GM18498 (cell line): ENCODE results near the gene PDIA4.
"Not testable (repeated sequence)": the region's sequence is repeated elsewhere in the genome, so short reads cannot be mapped to it uniquely, and the experiment has no call there.

Source experiments
- ATAC-seq: cut with Tn5 transposase; IDR thresholded peaks from one replicate; pipeline ENCODE4 v1.9.1; 2021; ENCODE audit warnings: mild to moderate bottlenecking, moderate library complexity; ENCODE audit not compliant: unreplicated experiment

Gene PDIA4, protein sequence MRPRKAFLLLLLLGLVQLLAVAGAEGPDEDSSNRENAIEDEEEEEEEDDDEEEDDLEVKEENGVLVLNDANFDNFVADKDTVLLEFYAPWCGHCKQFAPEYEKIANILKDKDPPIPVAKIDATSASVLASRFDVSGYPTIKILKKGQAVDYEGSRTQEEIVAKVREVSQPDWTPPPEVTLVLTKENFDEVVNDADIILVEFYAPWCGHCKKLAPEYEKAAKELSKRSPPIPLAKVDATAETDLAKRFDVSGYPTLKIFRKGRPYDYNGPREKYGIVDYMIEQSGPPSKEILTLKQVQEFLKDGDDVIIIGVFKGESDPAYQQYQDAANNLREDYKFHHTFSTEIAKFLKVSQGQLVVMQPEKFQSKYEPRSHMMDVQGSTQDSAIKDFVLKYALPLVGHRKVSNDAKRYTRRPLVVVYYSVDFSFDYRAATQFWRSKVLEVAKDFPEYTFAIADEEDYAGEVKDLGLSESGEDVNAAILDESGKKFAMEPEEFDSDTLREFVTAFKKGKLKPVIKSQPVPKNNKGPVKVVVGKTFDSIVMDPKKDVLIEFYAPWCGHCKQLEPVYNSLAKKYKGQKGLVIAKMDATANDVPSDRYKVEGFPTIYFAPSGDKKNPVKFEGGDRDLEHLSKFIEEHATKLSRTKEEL

GRCh38 chr7:149028346-149029109, at the start of gene PDIA4:
PDIA4 (minus strand) TSS chr7:149028505; CDS start chr7:149028408, 97 bp downstream.
- peak; percentile 91 for ATAC-seq

DNA sequence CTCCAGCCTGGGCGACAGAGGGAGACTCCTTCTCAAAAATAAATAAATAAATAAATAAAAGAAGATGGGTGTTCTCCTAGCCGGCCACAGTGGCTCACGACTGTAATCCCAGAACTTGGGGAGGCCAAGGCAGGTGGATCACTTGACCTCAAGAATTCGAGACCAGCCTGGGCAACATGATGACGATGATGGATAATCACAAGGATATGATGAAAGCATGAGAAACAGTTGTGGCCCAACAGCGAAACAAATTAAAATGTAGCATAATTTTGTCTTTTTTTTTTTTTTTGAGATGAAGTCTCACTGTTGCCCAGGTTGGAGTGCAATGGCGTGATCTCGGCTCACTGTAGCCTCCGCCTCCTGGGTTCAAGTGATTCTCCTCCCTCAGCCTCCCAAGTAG, 49.3 kb upstream of the PDIA4 start:
- ATAC-seq: no peak

GRCh38 chr7:149075286-149075685, 47.0 kb upstream of the PDIA4 start:
- ATAC-seq: no peak

DNA sequence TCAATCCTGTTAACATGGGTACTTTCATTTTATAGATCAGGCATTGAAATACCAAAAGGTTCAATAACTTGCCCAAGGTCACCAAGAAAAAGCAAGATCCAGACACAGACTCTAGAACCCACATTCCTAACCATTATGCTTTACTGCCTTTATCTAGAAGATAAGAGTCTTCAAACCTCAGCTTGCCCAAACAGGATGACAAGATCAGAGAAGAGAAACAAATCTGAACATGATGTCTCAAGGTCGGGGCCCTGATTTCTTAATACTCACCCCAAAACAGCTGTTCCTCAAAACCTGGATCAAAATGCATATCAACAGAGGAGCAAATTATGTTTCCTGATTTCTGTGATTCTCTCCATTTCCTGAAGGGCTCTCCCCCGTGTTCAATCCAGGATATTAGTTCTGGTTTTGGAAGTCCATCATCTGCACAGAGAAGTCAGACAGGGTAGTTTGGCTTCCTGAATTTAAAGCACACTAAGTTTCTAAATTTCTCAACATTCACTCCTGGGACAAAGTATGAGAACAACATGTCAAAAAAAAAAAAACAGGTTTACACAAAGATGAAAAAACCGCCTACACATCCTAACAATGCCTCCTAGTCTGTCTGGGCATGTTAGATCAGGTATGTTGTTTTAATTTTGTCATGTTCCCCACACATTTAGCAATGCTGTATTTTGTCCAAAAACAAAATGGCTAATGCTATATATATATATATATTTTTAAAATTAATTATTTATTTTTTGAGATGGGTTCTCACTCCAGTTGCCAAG, 46.0 kb upstream of the PDIA4 start:
- no peak for ATAC-seq

- ATAC-seq: no peak
Measured at GRCh38 chr7:149072438-149072775, 44.1 kb upstream of the PDIA4 start.

DNA sequence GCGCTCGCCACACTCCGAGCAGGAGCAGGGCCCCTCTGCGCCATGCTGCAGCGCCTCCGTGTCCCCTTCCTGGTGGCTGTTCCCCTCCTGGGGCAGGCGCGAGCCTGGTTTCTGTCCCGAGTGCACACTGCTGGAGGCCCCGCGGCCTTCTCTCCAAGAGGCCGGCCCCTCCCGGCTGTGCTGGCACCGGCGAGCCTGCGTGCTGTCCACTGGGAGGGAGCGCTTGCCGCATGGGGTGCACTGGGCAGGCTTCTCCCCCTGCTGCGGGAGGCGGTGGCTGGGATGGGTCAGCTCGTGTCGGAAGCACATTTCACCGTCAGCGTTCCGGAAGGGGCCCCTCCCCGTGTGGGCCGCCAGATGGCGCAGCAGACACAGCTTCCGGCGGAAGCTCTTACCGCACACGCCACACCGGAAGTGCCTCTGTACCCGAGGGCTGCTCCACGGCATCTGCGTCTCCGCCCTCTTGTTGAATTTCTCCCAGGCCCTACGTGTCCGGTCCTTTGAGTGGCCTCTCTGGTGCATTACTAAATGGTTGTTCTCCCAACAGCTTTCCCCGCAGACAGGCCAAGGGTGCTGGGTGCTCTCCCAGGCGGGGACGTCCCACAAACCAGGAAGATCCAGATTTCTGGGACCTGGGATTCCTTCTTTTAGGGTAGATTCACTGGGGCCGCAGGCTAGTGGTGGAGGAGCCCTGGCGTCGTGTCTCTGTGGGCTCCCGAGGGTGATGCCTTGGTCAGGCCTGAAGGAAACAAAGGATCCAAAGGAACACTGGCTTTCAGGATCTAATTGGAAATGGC, 43.5 kb upstream of the PDIA4 start:
- ATAC-seq: no peak

- ATAC-seq: no peak
Measured at GRCh38 chr7:149071182-149071635, 42.9 kb upstream of the PDIA4 start.

DNA sequence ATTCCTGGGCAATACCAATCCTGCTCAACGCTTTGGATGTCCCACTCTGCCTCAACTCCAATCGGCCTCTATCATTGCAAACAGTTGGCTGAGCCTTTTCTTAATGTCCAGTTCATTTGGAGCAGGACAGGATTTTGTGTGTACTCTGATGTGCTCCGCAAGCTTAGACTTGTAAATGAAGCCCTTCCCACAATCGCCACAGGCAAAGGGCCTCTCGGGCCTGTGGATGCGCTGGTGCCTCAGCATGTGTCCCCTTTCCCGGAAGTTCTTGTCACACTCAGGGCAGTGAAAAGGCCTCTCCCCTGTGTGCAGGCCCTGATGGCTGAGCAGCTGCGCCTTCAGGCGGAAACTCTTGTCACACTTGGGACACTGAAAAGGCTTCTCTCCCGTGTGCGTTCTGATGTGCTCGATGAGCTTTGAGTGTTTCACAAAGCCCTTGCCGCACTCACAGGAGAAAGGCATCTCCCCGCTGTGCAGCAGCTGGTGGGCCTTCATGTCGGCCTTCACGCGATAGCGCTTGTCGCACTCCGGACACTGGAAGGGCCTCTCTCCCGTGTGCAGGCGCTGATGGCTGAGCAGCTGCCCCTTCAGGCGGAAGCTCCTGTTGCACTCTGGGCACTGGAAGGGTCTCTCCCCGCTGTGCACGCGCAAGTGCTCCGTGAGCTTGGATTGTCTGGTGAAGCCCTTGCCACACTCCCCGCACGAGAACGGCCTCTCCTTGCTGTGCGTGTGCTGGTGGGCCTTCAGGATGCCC, 42.2 kb upstream of the PDIA4 start:
- ATAC-seq: no peak

DNA sequence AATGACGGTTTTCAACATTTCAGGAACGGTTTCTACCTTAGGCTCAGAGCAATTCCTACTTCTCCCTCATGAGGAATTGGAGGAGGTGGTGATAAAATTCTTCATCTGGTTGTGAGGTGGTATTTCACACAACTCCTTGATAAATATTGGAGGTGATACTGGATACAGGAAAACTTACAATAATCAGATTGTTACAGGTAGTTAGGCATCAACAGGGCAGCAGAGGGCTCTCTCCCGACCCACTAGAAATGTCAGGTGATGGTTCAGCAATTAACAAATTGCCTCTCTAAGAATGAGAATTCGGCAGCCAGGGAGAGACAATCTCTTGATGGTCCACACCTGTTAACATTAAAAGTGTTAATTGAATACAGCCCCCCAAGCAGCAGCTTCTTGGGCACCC, 39.6 kb upstream of the PDIA4 start:
- ATAC-seq: no peak

DNA sequence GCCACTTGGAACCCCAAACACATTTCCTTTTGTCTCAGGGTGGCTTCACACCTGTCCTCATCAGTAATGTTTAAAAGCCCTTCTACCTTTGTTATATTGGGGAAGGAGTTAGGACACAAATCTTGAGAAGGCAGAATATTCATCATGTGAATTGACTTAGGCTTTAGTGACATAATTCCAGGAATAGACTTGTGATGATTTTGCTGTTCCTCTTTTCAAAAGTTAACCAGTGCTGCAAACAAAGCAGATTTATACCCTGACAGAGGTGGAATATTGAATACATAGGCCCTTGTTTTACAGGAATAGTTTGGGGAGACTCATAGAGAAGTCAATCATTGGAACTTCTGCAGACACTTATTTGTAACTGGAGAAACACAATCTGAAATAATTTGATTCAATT, 35.2 kb upstream of the PDIA4 start:
- no peak for ATAC-seq

DNA sequence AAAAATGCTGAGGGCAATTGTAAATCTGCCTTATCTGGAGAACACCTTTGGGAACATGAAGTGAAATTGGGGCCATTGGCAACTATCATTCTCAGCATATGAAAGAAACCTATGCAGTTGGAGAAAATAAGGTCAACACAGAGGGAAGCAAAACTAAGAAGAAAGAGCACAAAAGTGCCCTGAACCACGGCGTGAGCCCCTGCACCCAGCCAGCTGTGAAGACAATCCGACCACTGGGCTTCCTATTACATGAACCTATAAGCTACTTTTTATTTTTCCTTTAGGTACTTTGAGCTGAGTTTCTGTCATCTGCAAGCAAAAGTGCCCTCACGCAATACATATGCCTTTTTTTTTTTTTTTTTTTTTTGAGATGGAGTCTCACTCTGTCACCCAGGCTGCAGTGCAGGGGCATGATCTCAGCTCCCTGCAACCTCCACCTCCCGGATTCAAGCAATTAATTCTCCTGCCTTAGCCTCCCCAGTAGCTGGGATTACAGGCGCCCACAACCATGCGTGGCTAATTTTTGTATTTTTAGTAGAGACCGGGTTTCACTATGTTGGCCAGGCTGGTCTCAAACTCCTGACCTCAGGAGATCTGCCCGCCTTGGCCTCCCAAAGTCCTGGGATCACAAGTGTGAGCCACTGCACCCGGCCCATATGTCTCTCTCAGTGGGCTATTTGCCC, 34.1 kb upstream of the PDIA4 start:
- not testable (repeated sequence) for ATAC-seq

DNA sequence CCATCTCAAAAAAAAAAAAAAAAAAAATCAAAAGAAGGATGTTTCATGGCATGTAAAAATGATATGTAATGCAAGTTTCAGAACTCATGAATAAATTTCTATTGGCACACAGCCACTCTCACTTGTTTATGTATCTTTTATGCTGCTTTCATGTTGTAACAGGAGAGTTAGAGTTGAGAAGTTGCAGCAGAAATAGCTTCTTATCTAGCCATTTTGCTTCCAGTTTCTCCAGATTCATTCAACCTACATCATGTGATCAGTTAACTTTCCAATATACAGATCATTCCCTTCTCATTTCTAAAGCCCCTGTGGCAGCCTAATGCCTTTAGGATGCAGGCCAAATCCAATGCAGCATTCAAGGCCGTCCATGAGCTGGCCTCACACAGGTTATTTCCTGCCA, 31.9 kb upstream of the PDIA4 start:
- no peak for ATAC-seq

- ATAC-seq: no peak
Measured at GRCh38 chr7:149053885-149054284, 25.6 kb upstream of the PDIA4 start.

DNA sequence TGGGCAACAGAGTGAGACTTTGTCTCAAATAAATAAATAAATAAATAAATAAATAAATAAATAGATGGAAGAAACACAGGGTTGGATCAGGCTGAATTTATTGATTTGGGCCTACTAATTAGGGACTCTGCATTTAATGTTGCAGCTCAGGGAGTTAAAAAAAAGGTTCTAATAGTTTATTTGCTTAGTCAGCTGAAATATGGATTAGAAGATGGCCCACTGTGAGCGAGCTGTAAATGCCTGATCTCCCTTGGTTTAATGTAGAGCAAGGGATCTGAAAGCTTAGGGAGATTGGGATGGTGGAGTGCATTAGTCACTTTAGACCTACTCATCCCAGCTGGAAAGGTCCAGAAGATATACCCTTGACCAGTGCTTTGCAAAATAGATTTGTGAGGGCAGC, 25.1 kb upstream of the PDIA4 start:
- ATAC-seq: no peak

- ATAC-seq: no peak
Measured at GRCh38 chr7:149050941-149051340, 22.6 kb upstream of the PDIA4 start.

DNA sequence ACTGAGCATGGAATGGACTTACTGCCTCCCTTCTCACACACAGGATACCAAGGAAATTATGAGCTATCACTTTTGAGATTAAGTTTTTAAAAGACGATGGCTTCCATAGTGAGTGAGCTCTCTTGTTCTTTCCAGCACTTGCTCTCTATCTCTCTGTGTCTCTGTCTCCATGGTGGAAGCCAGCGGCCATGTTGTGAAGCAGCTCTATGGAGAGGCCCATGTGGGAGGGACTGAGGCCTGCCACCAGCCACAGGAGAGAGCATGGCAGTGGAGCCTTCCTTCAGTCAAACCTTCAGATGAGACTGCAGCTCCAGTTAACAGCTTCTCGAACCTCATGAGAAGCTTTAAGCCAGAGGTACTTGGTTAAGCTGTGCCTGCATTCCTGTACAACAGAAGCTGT, 20.5 kb upstream of the PDIA4 start:
- no peak for ATAC-seq

DNA sequence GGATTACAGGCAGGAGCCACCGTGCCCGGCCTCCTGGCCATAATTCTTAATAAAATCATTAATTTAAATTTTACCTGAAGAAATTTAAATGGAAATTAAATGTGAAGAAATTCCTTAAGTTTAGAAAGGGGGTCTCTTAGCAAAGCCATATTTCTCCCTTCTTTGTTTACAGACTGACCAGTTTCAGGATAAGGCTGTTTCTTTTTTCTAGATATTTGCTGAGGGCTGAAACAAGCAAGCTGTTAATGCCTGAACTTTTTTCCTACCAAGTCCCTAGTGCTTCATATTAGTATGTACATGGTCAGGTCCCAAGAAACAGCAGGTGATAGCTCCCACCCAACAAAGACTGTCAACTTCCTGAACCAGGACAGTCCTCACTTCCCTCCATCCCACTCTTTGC, 18.1 kb upstream of the PDIA4 start:
- ATAC-seq: no peak

- ATAC-seq: no peak
Measured at GRCh38 chr7:149043936-149044335, 15.6 kb upstream of the PDIA4 start.

DNA sequence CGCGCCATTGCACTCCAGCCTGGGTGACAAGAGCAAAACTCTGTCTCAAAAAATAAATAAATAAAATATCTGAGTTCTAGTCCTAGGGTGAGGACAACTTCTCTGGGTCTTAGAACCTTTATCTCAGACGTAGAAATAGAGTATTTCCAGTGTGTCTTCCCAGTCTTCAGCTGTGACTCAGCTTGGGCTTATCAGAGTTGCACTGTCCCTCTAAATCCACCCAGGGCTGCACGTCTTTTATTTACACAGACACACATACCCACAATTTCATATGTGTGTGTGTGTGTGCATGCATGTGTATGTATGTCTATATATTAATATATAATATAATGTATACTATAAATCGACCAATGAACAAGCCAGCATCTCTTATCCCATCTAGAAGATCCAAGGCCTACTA, 13.0 kb upstream of the PDIA4 start:
- no peak for ATAC-seq
